GM23248 (cell line): ENCODE data around the gene CDK14.

ENCODE experiments used
- EZH2 ChIP-seq: fragments of 200-600 bp; sonication (generic); IDR thresholded peaks from 2 replicates; pipeline ENCODE4 v1.6.1; 2018; ENCODE audit warnings: antibody characterized with exemption, mild to moderate bottlenecking; ENCODE audit not compliant: insufficient read depth, poor library complexity, severe bottlenecking
- EZH2phosphoT487 ChIP-seq: fragments of 200-600 bp; sonication (generic); IDR thresholded peaks from 2 replicates; pipeline ENCODE4 v1.6.1; 2018; ENCODE audit warnings: antibody characterized with exemption, moderate library complexity, mild to moderate bottlenecking, low read depth; ENCODE audit not compliant: insufficient read depth

DNA sequence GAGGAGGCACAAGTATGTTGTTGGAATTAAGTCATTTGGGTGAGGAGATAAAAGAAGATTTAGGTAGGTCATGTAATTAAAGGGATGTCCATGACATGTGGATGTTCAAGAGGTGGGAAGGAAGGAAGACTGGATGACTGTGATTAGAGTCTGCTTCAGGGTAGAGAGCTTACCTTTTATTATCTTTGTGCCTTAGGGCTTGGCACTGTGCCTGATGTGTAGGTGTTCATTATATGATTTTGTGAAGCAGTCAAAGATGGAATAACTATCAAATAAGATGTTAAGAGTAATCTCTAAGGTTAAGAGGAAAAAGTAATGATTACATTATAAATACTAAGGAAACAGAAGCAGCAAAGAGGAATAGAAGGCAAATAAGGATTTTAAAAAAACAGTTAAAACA lies 97.8 kb downstream of the CDK14 start:
- TF ChIP-seq EZH2 (no peak), EZH2phosphoT487 (no peak)
